ENCODE measurements around the gene WDFY2. TPM values are rescaled to one million over a fixed set of nuclear protein-coding genes. Genes with fewer than 3 reads are reported as not detected.

Gene WDFY2
- total and polyA plus RNA-seq, 2 of the 8 experiments (the other 6 are each of a cell fraction or from before 2014, with no cell fraction given), result 13.9 to 29.0 TPM

DNA sequence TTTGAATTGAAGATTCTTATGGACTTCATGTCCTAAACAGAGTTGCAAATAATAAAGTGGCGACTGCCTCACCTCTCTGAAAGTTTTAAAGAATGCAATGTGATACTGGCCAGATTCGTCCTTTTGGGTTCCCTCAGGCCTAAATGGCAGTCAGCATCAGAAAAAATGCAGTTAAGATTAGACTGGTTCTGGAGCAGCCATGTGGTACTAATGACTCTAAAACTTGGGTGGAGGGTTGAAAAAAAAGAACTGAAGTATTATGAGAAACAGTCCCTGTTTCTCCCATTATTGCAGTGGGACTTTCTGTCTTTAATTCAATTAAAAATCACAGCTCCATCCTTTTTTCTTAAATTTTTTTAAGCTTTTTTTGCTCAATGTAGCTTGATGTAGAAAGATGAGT lies 37.3 kb downstream of the WDFY2 start:
- Histone ChIP-seq H3K9ac (replicated peaks in 1 of 4; ENCODE audit: extremely low read depth in 1 of 4, low read depth in 3 of 4, low read length in 3 of 4) (no peak overlapping the region), H3K36me3 (ENCODE audit: control insufficient read depth in 2 of 4, insufficient read depth in 4 of 4, low read length in 3 of 4) (no peaks in the 10 kb centered on the region), H2BK12ac (ENCODE audit: low read depth, low read length) (no peak overlapping the region), H3K18ac (ENCODE audit: extremely low read depth, low read length) (no peak overlapping the region), H2BK120ac (replicated peaks; ENCODE audit: low read depth, low read length) (no peak overlapping the region), H3K23ac (ENCODE audit: insufficient read length) (no peak overlapping the region), H3K4me1 (replicated peaks in 1 of 4; ENCODE audit: control insufficient read depth in 3 of 4, insufficient read depth in 4 of 4, low read length in 3 of 4) (peaks cover 1 to 18% (median 12%) of the 10 kb centered on the region in 4 experiments), H2BK20ac (ENCODE audit: low read length) (no peak overlapping the region), H2AFZ (ENCODE audit: low read length) (no peak overlapping the region), H3K56ac (replicated peaks; ENCODE audit: insufficient read length, low read depth, low read length) (no peak overlapping the region), H3K9me3 (ENCODE audit: insufficient read depth in 2 of 2, low read depth in 1 of 2, low read length in 1 of 2) (no peaks in the 10 kb centered on the region), H4K5ac (ENCODE audit: insufficient read length, low read depth, low read length) (no peak overlapping the region), H4K91ac (replicated peaks; ENCODE audit: insufficient read length, low read length) (no peak overlapping the region), H4K20me1 (replicated peaks in 1 of 2; ENCODE audit: control insufficient read depth in 1 of 2, insufficient read depth in 2 of 2, low read length in 2 of 2) (peaks cover 0 to 7% of the 10 kb centered on the region in 2 experiments), H3K4me3 (ENCODE audit: extremely low read depth in 1 of 4, insufficient read depth in 2 of 4, low read depth in 3 of 4, low read length in 4 of 4) (no peak overlapping the region), H2AK5ac (ENCODE audit: low read depth, low read length) (no peak overlapping the region), H2BK5ac (ENCODE audit: low read depth, low read length) (no peak overlapping the region), H3K79me1 (ENCODE audit: low read depth, low read length) (peaks cover 4% of the 10 kb centered on the region), H3K79me2 (ENCODE audit: control insufficient read depth in 1 of 2, insufficient read depth in 2 of 2, low read length in 2 of 2) (peaks cover 0 to 96% of the 10 kb centered on the region in 2 experiments; a peak in 3 of 4 replicates), H2BK15ac (ENCODE audit: low read length) (no peak overlapping the region), H3K14ac (ENCODE audit: insufficient read length) (no peak overlapping the region), H4K8ac (ENCODE audit: extremely low read depth, insufficient read depth, low read length) (no peak overlapping the region), H3K27me3 (replicated peaks in 1 of 4; ENCODE audit: control insufficient read depth in 3 of 4, extremely low read depth in 1 of 4, insufficient read depth in 3 of 4, low read length in 3 of 4) (no peaks in the 10 kb centered on the region), H3K4me2 (ENCODE audit: insufficient read depth in 1 of 2, low read depth in 2 of 2, low read length in 2 of 2) (no peak overlapping the region), H3K4ac (replicated peaks; ENCODE audit: insufficient read length, low read depth, low read length) (no peak overlapping the region), H3K23me2 (ENCODE audit: low read depth, low read length) (no peaks in the 10 kb centered on the region), H3K27ac (ENCODE audit: low read depth, low read length) (no peak overlapping the region)
- ChIA-PET POLR2A (ENCODE audit: partially characterized antibody) (no interaction called here), CTCF (ENCODE audit: partially characterized antibody) (interaction anchor here (0.7 to 0.9 kb wide), 2 partner anchors 10 to 17 kb away, joined by 3 read pairs; no protein-coding TSS in a partner anchor)
- DNase-seq (ENCODE audit: low read depth in 1 of 2, low spot score in 2 of 2), result no peak
- FAIRE-seq, result no peak
- 68% methylated on average over 2 of the region's 2 CpGs; no CpG with 5 or more reads in 1 of the 2 experiments for WGBS, 2 experiments (ENCODE audit: extremely low coverage in 1 of 2, insufficient coverage in 1 of 2, insufficient read length in 1 of 2, insufficient replicate concordance in 2 of 2, low coverage in 1 of 2, low lambda C conversion rate in 2 of 2, missing lambda C conversion rate in 1 of 2)
- TF ChIP-seq, protein P1, sequence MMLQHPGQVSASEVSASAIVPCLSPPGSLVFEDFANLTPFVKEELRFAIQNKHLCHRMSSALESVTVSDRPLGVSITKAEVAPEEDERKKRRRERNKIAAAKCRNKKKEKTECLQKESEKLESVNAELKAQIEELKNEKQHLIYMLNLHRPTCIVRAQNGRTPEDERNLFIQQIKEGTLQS (IDR thresholded peaks at IDR 0.05; ENCODE audit: insufficient read depth, low read depth, low read length), result no peak
- TF ChIP-seq SP2 (IDR thresholded peaks at IDR 0.05; ENCODE audit: low read length) (no peak), CTCF (IDR thresholded peaks at IDR 0.05; ENCODE audit: control extremely low read depth in 1 of 3, insufficient read depth in 1 of 3, low read depth in 1 of 3, low read length in 3 of 3) (no peak), YY1 (IDR thresholded peaks at IDR 0.05; ENCODE audit: low read depth, low read length) (no peak), CREB1 (IDR thresholded peaks at IDR 0.05) (no peak), E2F6 (IDR thresholded peaks at IDR 0.05) (no peak), SIRT6 (IDR thresholded peaks at IDR 0.05; ENCODE audit: low read length) (no peak), CBX5 (IDR thresholded peaks at IDR 0.05; ENCODE audit: low read depth, low read length) (no peak), RXRA (IDR thresholded peaks at IDR 0.05; ENCODE audit: insufficient read depth, low read depth, low read length) (no peak), MAFK (IDR thresholded peaks at IDR 0.05; ENCODE audit: low read depth, low read length) (no peak)

All from H1 (cell line).